ENCODE measurements around the gene ANKS4B. TPM values are rescaled to one million over a fixed set of nuclear protein-coding genes. Genes with fewer than 3 reads are reported as not detected.

Gene ANKS4B
- total and polyA plus RNA-seq, 9 donors = 0.04 to 1.6 (median 0.05) TPM; not detected in 3

Other genes with a start within 250 kb of the ANKS4B start
- gene DNAH3, start 82.9 kb upstream of the ANKS4B start, total RNA-seq = 0.13 TPM
- gene DNAH3, start 82.9 kb upstream of the ANKS4B start, polyA plus RNA-seq (ENCODE audit: insufficient read depth in 1 of 8, insufficient read length in 8 of 8, low replicate concordance in 1 of 8) = under 1 TPM in 7 of 8 donors, not detected in 1; 0.11 to 0.52 (median 0.22) TPM
- gene LDAF1, start 75.0 kb upstream of the ANKS4B start, total RNA-seq = 30.1 TPM
- gene LDAF1, start 75.0 kb upstream of the ANKS4B start, polyA plus RNA-seq (ENCODE audit: insufficient read depth in 1 of 8, insufficient read length in 8 of 8, low replicate concordance in 1 of 8) = 10 to 100 TPM; 28.0 to 38.8 (median 31.8) TPM
- gene ZP2, start 22.1 kb upstream of the ANKS4B start, total RNA-seq = 0.09 TPM
- under 1 TPM; 0.07 to 0.43 (median 0.31) TPM for gene ZP2, start 22.1 kb upstream of the ANKS4B start, polyA plus RNA-seq (ENCODE audit: insufficient read depth in 1 of 8, insufficient read length in 8 of 8, low replicate concordance in 1 of 8)
- gene CRYM, start 44.6 kb downstream of the ANKS4B start, total RNA-seq = 0.13 TPM
- under 1 TPM in 6 of 8 donors, not detected in 2; 0.13 to 0.48 (median 0.35) TPM for gene CRYM, start 44.6 kb downstream of the ANKS4B start, polyA plus RNA-seq (ENCODE audit: insufficient read depth in 1 of 8, insufficient read length in 8 of 8, low replicate concordance in 1 of 8)